Measurements from ENCODE around the gene FAF2.

DNA sequence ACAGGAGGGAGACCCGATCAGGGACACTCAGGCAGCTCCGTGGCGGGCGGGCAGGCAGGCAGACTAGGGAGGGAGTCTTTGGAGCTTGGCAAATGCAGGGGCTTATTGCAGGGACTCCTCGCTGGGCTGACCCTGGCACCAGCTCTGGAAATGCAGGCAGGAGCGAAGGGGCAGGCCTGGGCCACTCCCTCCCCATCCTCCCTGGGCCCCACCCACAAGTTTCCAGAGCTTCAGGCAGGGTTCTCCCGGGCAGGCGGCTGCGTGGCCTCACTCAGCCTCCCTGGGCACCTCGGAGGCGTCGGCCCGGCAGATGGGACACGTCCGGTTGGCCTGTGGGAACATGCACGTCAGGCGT, 80.6 kb downstream of the FAF2 start:
- TF ChIP-seq, protein P1, sequence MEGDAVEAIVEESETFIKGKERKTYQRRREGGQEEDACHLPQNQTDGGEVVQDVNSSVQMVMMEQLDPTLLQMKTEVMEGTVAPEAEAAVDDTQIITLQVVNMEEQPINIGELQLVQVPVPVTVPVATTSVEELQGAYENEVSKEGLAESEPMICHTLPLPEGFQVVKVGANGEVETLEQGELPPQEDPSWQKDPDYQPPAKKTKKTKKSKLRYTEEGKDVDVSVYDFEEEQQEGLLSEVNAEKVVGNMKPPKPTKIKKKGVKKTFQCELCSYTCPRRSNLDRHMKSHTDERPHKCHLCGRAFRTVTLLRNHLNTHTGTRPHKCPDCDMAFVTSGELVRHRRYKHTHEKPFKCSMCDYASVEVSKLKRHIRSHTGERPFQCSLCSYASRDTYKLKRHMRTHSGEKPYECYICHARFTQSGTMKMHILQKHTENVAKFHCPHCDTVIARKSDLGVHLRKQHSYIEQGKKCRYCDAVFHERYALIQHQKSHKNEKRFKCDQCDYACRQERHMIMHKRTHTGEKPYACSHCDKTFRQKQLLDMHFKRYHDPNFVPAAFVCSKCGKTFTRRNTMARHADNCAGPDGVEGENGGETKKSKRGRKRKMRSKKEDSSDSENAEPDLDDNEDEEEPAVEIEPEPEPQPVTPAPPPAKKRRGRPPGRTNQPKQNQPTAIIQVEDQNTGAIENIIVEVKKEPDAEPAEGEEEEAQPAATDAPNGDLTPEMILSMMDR (IDR thresholded peaks at IDR 0.05; ENCODE audit: extremely low read depth in 1 of 2, insufficient read depth in 1 of 2, low read depth in 1 of 2, low read length in 2 of 2): no peak
- TF ChIP-seq MYC (IDR thresholded peaks at IDR 0.05; ENCODE audit: low read depth, low read length) (no peak), POLR2AphosphoS5 (IDR thresholded peaks at IDR 0.05; ENCODE audit: insufficient read depth, low read depth, low read length) (no peak), FOS (IDR thresholded peaks at IDR 0.05; ENCODE audit: borderline replicate concordance, insufficient read depth, low read length) (no peak), EZH2 (IDR thresholded peaks at IDR 0.05; ENCODE audit: borderline replicate concordance, low read depth, low read length, severe bottlenecking) (no peak)

Data from endothelial cell of umbilical vein (primary cell).